Heart right ventricle (tissue), 16 donors: ENCODE data around the gene DNASE2B. TPM values are rescaled to one million over a fixed set of nuclear protein-coding genes. Genes with fewer than 3 reads are reported as not detected.

Source experiments
- ATAC-seq, 8 donors: fragments of 200-7000 bp; cut with Tn5 transposase; one replicate each; pipeline ENCODE4 v1.9.1; 2020; ENCODE audit warnings: mild to moderate bottlenecking in 8 of 8, moderate library complexity in 8 of 8, moderate number of reproducible peaks in 1 of 8
- DNase-seq, 2 donors: peaks; one replicate each; pipeline ENCODE4 v3.0.0-alpha.2; 2020
- H3K27ac ChIP-seq, 10 donors: fragments of 200-600 bp; sonication (generic) in 2 of 10; one replicate each; pipeline versions ENCODE4 v1.5.0 to v1.8.0; 2020 to 2022; ENCODE audit warnings: mild to moderate bottlenecking in 3 of 10
- H3K27me3 ChIP-seq, 7 donors: fragments of 200-600 bp; one replicate each; pipeline ENCODE4 v1.8.0; 2021 to 2022; ENCODE audit warnings: mild to moderate bottlenecking in 2 of 7
- H3K36me3 ChIP-seq, 9 donors: fragments of 200-600 bp; sonication (generic) in 1 of 9; one replicate each; pipeline versions ENCODE4 v1.5.0 to v1.8.0; 2020 to 2022; ENCODE audit warnings: mild to moderate bottlenecking in 2 of 9
- H3K4me1 ChIP-seq, 9 donors: fragments of 200-600 bp; sonication (generic) in 1 of 9; one replicate each; pipeline versions ENCODE4 v1.5.0 to v1.8.0; 2020 to 2022; ENCODE audit warnings: mild to moderate bottlenecking in 4 of 9
- H3K4me3 ChIP-seq, 10 donors: fragments of 200-600 bp; sonication (generic) in 2 of 10; one replicate each; pipeline versions ENCODE4 v1.5.0 to v1.8.0; 2020 to 2022; ENCODE audit warnings: mild to moderate bottlenecking in 7 of 10, moderate library complexity in 2 of 10
- H3K9me3 ChIP-seq, 11 donors: fragments of 200-600 bp in 10 of 11; sonication (generic) in 2 of 11; one replicate each; pipeline versions ENCODE4 v1.5.0 to v1.8.0; 2013 to 2022; ENCODE audit warnings: mild to moderate bottlenecking in 2 of 11, control low read depth in 1 of 11, moderate library complexity in 1 of 11
- CTCF ChIP-seq, 9 donors: fragments of 200-600 bp; sonication (generic) in 2 of 9; IDR thresholded peaks; one replicate each; pipeline versions ENCODE4 v1.5.0 to v1.8.0; 2021 to 2022; ENCODE audit warnings: antibody characterized with exemption in 9 of 9, mild to moderate bottlenecking in 5 of 9, moderate library complexity in 1 of 9
- whole genome bisulfite sequencing, 2 donors: extraction: QIAGEN DNeasy Blood & Tissue Kit; methylation state at CpG; one replicate each; pipeline ENCODE4 v1.1.7; 2013; ENCODE audit warnings: inconsistent platforms in 1 of 2; 5-methylcytosine and 5-hydroxymethylcytosine counted together
- intact Hi-C, 10 donors: fragments of 100-400 bp; cut with DNase I; formaldehyde crosslinking; loops; one replicate each; pipeline versions ENCODE4 v1.11.1 to v1.14.2; 2022
- polyA plus RNA-seq, 2 donors: library from polyadenylated mRNA; stranded (reverse); fragments of 200-250 nt; gene quantifications; one replicate each; pipeline ENCODE4 v1.2.3, GENCODE V29; 2013
- total RNA-seq, 10 donors: library from RNA; stranded (reverse); fragmentation: NEBNext Ultra II Directional in 3 of 10; extraction: Animal tissue kit (Norgen Biotek cat#: 25700) in 3 of 10; gene quantifications; one replicate each; pipeline versions ENCODE4 v1.2.1 to v1.2.4, GENCODE V29; 2021 to 2023
- donor health status: Arrhythmogenic right ventricular cardiomyopathy.
- donor health status: ischemic (EF 13 %, LVEDD 7.1; RV severe dilation, severe dysfunction).
- donor health status: healthy with polysubstance abuse.
- donor health status: DM: no; HTN: yes; CAD: no.
- donor health status: DM: no; HTN: no; CAD: no.
- donor health status: ischemic (EF 25% LVEDD 6.9; RV normal size, moderate dysfunction).
- donor health status: ischemic (EF 25% LVEDD 5.7; RV mildly dilated, moderate dysfunction).
- donor health status: healthy.
- donor health status: DM: yes; HTN: yes; CAD: no.
- donor health status: Ischemic cardiomyopathy.
- donor health status: ischemic (EF 35%, LVEDD 5.7; RV mildly dilated, moderate dysfunction).
- donor health status: nonischemic (EF 11% LVEDD 7.7; RV severe dilation, severe dysfunction).
- donor health status: DM: yes; HTN: yes; CAD: no.
- donor health status: PGD.
- donor health status: ischemic (EF 29% LVEDD 5.4; RV normal size, mild dysfunction).
- donor health status: nonischemic (EF 23%, LVEDD 6.1; RV moderate dilation, normal function).

Gene DNASE2B
- total and polyA plus RNA-seq, 12 donors: 0.20 TPM; not detected in 11

GRCh38 chr1:84407524-84407923 lies 9.2 kb downstream of the DNASE2B start:
- WGBS, 2 donors: 64 to 74% methylated on average over 1 of the region's 1 CpG
- no peak overlapping the region for H3K4me3 ChIP-seq

GRCh38 chr1:84407958-84408422 lies 9.7 kb downstream of the DNASE2B start:
- Histone ChIP-seq H3K27ac (no peak overlapping the region), H3K27me3 (no peaks in the 10 kb centered on the region), H3K9me3 (no peaks in the 10 kb centered on the region), H3K4me3 (no peak overlapping the region), H3K36me3 (no peaks in the 10 kb centered on the region), H3K4me1 (peaks cover 0 to 6% (median 0%) of the 10 kb centered on the region in 9 donors)
- intact Hi-C loops: no loop called here
- DNase-seq (no peak), ATAC-seq (peak in 3 of 8 donors; percentile 13 to 74 (median 34))
- 88 to 91% methylated on average over 2 of the region's 2 CpGs for WGBS, 2 donors
- TF ChIP-seq CTCF (IDR thresholded peaks at IDR 0.05): no peak

More at GRCh38 chr1:84407524-84407923, 9.2 kb downstream of the DNASE2B start:
- Histone ChIP-seq H3K4me1 (peaks cover 0 to 6% (median 0%) of the 10 kb centered on the region in 9 donors), H3K9me3 (no peaks in the 10 kb centered on the region), H3K27ac (no peak overlapping the region), H3K36me3 (no peaks in the 10 kb centered on the region), H3K27me3 (no peaks in the 10 kb centered on the region)
- intact Hi-C loops: no loop called here
- ATAC-seq (no peak), DNase-seq (no peak)
- no peak for TF ChIP-seq CTCF (IDR thresholded peaks at IDR 0.05)

GRCh38 chr1:84409888-84410287 lies 11.6 kb downstream of the DNASE2B start:
- ATAC-seq: no peak
- 60 to 68% methylated on average over 2 of the region's 2 CpGs for WGBS, 2 donors
- intact Hi-C loops: no loop called here
- H3K4me3 ChIP-seq: no peak overlapping the region
- no peaks in the 10 kb centered on the region for H3K27me3 ChIP-seq
- DNase-seq: no peak
- H3K9me3 ChIP-seq: no peaks in the 10 kb centered on the region
- peaks cover 0 to 6% (median 0%) of the 10 kb centered on the region in 9 donors for H3K4me1 ChIP-seq
- TF ChIP-seq CTCF (IDR thresholded peaks at IDR 0.05): no peak
- H3K27ac ChIP-seq: no peak overlapping the region
- no peaks in the 10 kb centered on the region for H3K36me3 ChIP-seq

- H3K36me3 ChIP-seq: no peaks in the 10 kb centered on the region
- 53 to 61% methylated on average over 4 of the region's 4 CpGs for WGBS, 2 donors
These were observed 12.2 kb downstream of the DNASE2B start for GRCh38 chr1:84410328-84411095.

More at GRCh38 chr1:84410328-84411095, 12.2 kb downstream of the DNASE2B start:
- Histone ChIP-seq H3K9me3 (no peaks in the 10 kb centered on the region), H3K4me3 (no peak overlapping the region), H3K4me1 (peaks cover 0 to 6% (median 0%) of the 10 kb centered on the region in 9 donors), H3K27ac (no peak overlapping the region), H3K27me3 (no peaks in the 10 kb centered on the region)
- ATAC-seq (no peak), DNase-seq (no peak)
- no peak for TF ChIP-seq CTCF (IDR thresholded peaks at IDR 0.05)
- intact Hi-C loops: no loop called here
